Large intestine (tissue), 3 donors: ENCODE measurements around the gene RNF13. TPM values are rescaled to one million over a fixed set of nuclear protein-coding genes. Genes with fewer than 3 reads are reported as not detected.
"Not testable (repeated sequence)": the region's sequence is repeated elsewhere in the genome, so short reads cannot be mapped to it uniquely, and the experiment has no call there.

Experiments
- DNase-seq, 2 donors: peaks; one replicate each; pipeline versions ENCODE4 v3.0.0 to v3.0.0-alpha.2; 2013
- H3K27ac ChIP-seq: one replicate; pipeline ENCODE4 v1.5.1; 2013; ENCODE audit warnings: low read length
- H3K27me3 ChIP-seq: 2 replicates; pipeline ENCODE4 v1.6.1; 2013; ENCODE audit warnings: low read length; ENCODE audit not compliant: control insufficient read depth, insufficient read depth
- H3K36me3 ChIP-seq: 2 replicates; pipeline ENCODE4 v1.6.1; 2013; ENCODE audit warnings: low read length; ENCODE audit not compliant: control insufficient read depth, insufficient read depth
- H3K4me1 ChIP-seq: one replicate; pipeline ENCODE4 v1.6.1; 2013; ENCODE audit warnings: low read length; ENCODE audit not compliant: control insufficient read depth, insufficient read depth
- H3K4me3 ChIP-seq: one replicate; pipeline ENCODE4 v1.5.1; 2013; ENCODE audit warnings: low read length
- H3K9me3 ChIP-seq: one replicate; pipeline ENCODE4 v1.6.1; 2013; ENCODE audit warnings: mild to moderate bottlenecking, low read depth, low read length, moderate library complexity; ENCODE audit not compliant: control insufficient read depth
- WGBS: methylation state at CpG from one replicate; pipeline ENCODE4 v1.1.5; 2013; ENCODE audit warnings: low lambda C conversion rate; ENCODE audit not compliant: insufficient coverage; 5-methylcytosine and 5-hydroxymethylcytosine counted together
- polyA plus RNA-seq: library from polyadenylated mRNA; unstranded; fragments of 120-200 nt; gene quantifications from one replicate; pipeline ENCODE4 v1.2.1, GENCODE V29; 2013

The RNF13 gene
- polyA plus RNA-seq, 1 donor = 56.2 TPM

DNA sequence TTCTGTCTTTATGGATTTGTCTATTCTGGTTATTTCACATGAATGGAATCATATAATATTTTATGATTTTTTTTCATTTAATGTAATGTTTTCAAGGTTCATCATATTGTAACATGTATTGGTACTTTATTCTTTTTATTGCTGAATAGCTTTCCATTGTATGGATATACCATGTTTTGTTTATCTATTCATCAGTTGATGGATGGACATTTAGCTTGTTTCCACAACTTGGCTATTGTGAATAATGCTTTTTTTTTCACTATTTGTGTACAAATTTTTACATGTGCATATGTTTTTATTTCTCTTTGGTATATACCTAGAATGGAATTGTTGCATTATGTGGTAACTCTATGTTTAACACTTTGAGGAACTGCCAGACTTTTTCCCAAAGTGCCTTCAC, 93.0 kb downstream of the RNF13 start:
- no peak overlapping the region for H3K4me3 ChIP-seq
- H3K9me3 ChIP-seq = no peaks in the 10 kb centered on the region
- H3K27me3 ChIP-seq = no peaks in the 10 kb centered on the region
- no peaks in the 10 kb centered on the region for H3K36me3 ChIP-seq
- DNase-seq = no peak
- no peaks in the 10 kb centered on the region for H3K4me1 ChIP-seq
- H3K27ac ChIP-seq = no peak overlapping the region

DNA sequence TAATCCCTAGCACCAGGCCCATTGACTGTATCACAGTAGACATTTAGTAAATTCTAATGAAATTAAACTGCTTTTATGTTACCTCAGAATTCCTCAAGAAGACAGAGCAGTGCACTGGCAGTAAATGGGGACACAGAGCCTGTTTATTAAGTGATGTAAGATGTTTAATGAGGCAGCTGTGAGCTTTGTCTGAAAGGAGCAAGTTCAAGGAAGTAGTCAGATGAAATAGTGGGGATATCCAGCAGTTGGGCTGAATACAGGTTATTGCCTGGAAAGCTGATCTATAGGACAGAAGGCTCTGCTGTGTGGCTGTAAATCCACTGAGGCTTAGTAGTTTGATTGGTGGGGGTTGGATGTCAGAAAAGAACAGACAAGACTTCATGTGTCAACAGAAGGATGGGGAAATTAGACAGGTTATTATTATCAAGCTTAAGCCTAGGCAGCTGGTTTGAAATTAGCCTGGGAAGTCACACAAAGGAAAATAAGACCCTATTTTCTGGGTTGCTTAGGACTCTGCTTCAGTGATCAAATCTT, 95.5 kb downstream of the RNF13 start:
- H3K4me3 ChIP-seq = no peak overlapping the region
- H3K36me3 ChIP-seq = no peaks in the 10 kb centered on the region
- H3K9me3 ChIP-seq = no peaks in the 10 kb centered on the region
- no peaks in the 10 kb centered on the region for H3K27me3 ChIP-seq
- no peaks in the 10 kb centered on the region for H3K4me1 ChIP-seq
- peak; percentile 3 to 41 for DNase-seq
- no peak overlapping the region for H3K27ac ChIP-seq

DNA sequence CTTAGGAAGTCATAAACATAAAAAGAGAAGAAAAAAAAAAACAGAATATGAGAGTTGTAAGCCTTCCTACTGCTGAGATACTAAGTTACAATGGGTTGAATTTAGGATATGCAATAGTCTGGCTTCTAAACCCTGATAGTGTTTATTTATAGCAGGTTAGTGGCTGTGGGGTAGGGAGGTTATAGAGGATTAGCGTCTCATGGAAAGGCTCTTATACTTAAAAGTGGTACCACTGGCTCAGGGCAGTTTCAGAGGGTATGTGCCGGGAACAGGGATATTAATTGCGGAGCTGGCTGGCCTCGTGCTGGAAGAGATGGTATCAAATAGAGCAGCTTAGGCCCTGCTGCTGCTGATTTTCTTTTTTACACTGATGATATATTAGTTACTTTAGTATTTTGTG, 96.9 kb downstream of the RNF13 start:
- Histone ChIP-seq H3K9me3 (no peaks in the 10 kb centered on the region), H3K36me3 (peaks cover 2% of the 10 kb centered on the region), H3K27me3 (no peaks in the 10 kb centered on the region), H3K4me1 (no peaks in the 10 kb centered on the region), H3K27ac (no peak overlapping the region), H3K4me3 (no peak overlapping the region)
- no CpG with 5 or more reads among the region's 4 CpGs for WGBS
- no peak for DNase-seq

GRCh38 chr3:149917124-149917667, 104.2 kb downstream of the RNF13 start:
- DNase-seq = no peak
- 85% methylated on average over 2 of the region's 5 CpGs for WGBS
- no peak overlapping the region for H3K4me3 ChIP-seq
- H3K27me3 ChIP-seq = no peaks in the 10 kb centered on the region
- H3K36me3 ChIP-seq = peaks cover 2% of the 10 kb centered on the region
- no peak overlapping the region for H3K27ac ChIP-seq
- no peaks in the 10 kb centered on the region for H3K4me1 ChIP-seq
- no peaks in the 10 kb centered on the region for H3K9me3 ChIP-seq

- Histone ChIP-seq H3K27me3 (no peaks in the 10 kb centered on the region), H3K4me1 (no peaks in the 10 kb centered on the region), H3K4me3 (no peak overlapping the region), H3K9me3 (no peaks in the 10 kb centered on the region), H3K36me3 (no peaks in the 10 kb centered on the region), H3K27ac (no peak overlapping the region)
- WGBS = 100% methylated on average over 1 of the region's 3 CpGs
- DNase-seq = no peak
Observed at GRCh38 chr3:149919509-149919908, 106.5 kb downstream of the RNF13 start.

- no CpG with 5 or more reads among the region's 3 CpGs for WGBS
- DNase-seq = no peak
- H3K9me3 ChIP-seq = no peaks in the 10 kb centered on the region
Observed at GRCh38 chr3:149920119-149920518, 107.1 kb downstream of the RNF13 start.

DNA sequence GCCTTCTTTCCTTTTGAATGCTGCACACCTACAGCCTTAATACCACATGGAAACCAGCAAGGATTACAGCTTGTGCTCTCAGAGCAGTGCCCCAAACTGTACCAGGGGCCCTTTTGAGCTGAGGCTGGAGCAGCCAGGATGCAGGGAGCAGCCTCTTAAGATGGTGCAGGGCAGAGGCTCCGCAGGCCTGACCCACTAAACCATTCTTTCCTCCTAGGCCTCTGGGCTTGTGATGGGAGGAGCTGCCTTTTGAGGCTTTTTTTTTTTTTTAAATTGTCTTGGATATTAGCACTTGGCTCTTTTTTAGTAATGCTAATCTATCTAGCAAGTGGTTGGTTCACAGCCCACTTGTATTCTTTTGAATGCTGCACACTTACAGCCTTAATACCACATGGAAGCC, 120.0 kb downstream of the RNF13 start:
- H3K27me3 ChIP-seq = no peaks in the 10 kb centered on the region
- H3K27ac ChIP-seq = no peak overlapping the region
- no peaks in the 10 kb centered on the region for H3K4me1 ChIP-seq
- no peak for DNase-seq
- H3K36me3 ChIP-seq = peaks cover 11% of the 10 kb centered on the region
- WGBS = no CpG with 5 or more reads among the region's 1 CpG
- peaks cover 3% of the 10 kb centered on the region for H3K9me3 ChIP-seq
- H3K4me3 ChIP-seq = no peak overlapping the region

More at GRCh38 chr3:149920119-149920518, 107.1 kb downstream of the RNF13 start:
- no peak overlapping the region for H3K27ac ChIP-seq
- no peaks in the 10 kb centered on the region for H3K27me3 ChIP-seq
- no peaks in the 10 kb centered on the region for H3K4me1 ChIP-seq
- H3K36me3 ChIP-seq = no peaks in the 10 kb centered on the region
- H3K4me3 ChIP-seq = no peak overlapping the region

- H3K4me1 ChIP-seq = no peaks in the 10 kb centered on the region
- H3K9me3 ChIP-seq = peaks cover 3% of the 10 kb centered on the region
- no peak overlapping the region for H3K27ac ChIP-seq
- no peak for DNase-seq
- H3K4me3 ChIP-seq = no peak overlapping the region
- H3K27me3 ChIP-seq = no peaks in the 10 kb centered on the region
- peaks cover 11% of the 10 kb centered on the region for H3K36me3 ChIP-seq
Observed at GRCh38 chr3:149933858-149934257, 120.8 kb downstream of the RNF13 start.

GRCh38 chr3:149934524-149934923, 121.5 kb downstream of the RNF13 start:
- H3K27me3 ChIP-seq = no peaks in the 10 kb centered on the region
- peaks cover 6% of the 10 kb centered on the region for H3K36me3 ChIP-seq
- no peaks in the 10 kb centered on the region for H3K4me1 ChIP-seq
- peaks cover 3% of the 10 kb centered on the region for H3K9me3 ChIP-seq
- H3K27ac ChIP-seq = no peak overlapping the region
- DNase-seq = no peak
- H3K4me3 ChIP-seq = no peak overlapping the region

GRCh38 chr3:149936812-149937230, 123.8 kb downstream of the RNF13 start:
- H3K27ac ChIP-seq = no peak overlapping the region
- no peak overlapping the region for H3K4me3 ChIP-seq
- no peaks in the 10 kb centered on the region for H3K27me3 ChIP-seq
- peaks cover 3% of the 10 kb centered on the region for H3K9me3 ChIP-seq
- H3K4me1 ChIP-seq = no peaks in the 10 kb centered on the region
- H3K36me3 ChIP-seq = peaks cover 6% of the 10 kb centered on the region
- peak; percentile 23 to 34 for DNase-seq
- WGBS = no CpG with 5 or more reads among the region's 7 CpGs

DNA sequence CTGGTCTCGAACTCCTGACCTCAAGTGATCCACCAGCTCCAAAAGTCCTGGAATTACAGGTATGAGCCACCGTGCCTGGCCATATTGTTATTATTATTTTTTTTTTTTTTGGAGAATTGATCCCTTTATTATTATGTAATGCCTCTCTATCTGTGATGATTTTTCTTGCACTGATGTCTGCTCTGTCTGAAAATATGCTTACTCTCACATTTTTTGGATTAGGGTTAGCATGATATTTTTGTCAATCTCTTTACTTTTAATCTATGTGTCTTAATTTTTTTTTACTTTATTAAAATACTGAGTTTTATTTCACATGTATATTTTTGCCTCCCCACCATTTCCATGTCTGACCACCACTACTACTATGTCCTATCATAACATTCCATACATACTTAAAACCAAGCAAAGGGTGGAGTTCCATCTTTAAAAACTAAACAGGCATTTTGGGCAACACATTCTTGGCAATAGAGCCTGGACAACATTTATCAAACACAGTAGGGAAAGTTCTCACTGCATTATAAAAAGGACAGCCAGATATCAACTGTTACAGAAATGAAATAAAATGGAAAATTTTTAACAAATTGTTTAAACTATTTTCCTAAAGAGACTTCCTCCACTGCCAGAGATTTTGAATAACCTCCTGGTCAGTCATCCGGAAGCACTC, 125.5 kb downstream of the RNF13 start:
- H3K27me3 ChIP-seq = not testable (repeated sequence)

More for the DNA sequence above, 125.5 kb downstream of the RNF13 start:
- not testable (repeated sequence) for H3K4me3 ChIP-seq, H3K4me1 ChIP-seq, H3K27ac ChIP-seq, H3K9me3 ChIP-seq, DNase-seq, H3K36me3 ChIP-seq
- 80% methylated on average over 1 of the region's 3 CpGs for WGBS
